GM21737 (cell line): ENCODE results near the gene UBA6.

Experiments used
- ATAC-seq: cut with Tn5 transposase; IDR thresholded peaks from one replicate; pipeline ENCODE4 v1.9.1; 2021; ENCODE audit warnings: mild to moderate bottlenecking, moderate library complexity; ENCODE audit not compliant: unreplicated experiment

The UBA6 gene

GRCh38 chr4:67581208-67581857, 119.6 kb downstream of the UBA6 start:
- peak; percentile 42 for ATAC-seq

DNA sequence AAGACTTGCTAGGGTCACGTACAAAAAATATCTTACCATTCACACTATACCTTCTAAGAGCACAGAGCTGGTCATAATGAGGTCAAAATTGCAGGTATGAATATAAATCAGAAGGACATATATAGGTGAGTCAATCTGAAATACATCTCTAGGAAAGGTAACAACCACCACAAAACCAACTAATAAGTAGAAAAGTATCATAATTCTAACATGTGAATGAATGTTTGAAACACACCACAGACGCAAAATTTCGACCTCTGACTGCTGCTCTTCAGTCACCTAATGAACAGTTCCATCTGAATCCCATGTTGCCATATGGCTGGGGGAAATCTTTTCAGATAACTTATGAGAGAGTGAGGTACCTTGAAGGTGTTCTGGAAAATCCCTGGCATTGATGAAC, 120.4 kb downstream of the UBA6 start:
- ATAC-seq, result no peak

DNA sequence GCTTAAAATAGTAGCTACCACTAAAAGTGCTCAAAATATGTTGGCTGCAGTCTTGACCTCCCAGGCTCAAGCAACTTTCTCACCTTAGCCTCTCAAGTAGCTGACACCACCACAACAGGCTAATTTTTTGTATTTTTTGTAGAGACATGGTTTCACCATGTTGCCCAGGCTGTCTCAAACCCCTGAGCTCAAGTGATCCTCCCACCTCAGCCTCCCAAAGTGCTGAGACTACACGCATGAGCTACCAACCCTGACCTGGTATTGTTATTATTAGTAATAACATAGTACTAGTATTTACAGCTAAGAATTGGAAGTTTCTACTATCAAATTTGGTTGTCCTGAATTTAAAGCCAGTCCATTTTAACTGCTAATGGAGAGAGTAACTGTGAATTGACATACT, 124.4 kb downstream of the UBA6 start:
- peak; percentile 24 for ATAC-seq

DNA sequence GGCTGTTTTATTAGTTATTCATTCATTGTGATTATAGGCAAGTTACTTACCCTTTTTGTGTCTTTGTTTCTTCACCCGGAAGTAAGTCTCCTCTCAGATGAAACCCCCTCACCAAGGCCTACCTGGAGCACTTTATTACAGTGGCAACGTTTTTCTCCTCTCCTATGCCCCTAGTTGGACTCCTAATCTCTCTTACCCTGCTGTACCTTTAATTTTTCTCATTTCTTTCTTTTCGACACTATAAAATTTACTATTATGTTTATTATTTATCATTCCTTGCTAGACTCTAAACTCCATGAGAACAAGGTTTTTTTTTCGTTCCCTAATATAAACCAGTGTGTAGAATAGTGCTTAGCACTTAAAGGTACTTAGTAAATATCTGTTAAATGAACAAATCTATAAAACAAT, 124.9 kb downstream of the UBA6 start:
- ATAC-seq, result no peak

DNA sequence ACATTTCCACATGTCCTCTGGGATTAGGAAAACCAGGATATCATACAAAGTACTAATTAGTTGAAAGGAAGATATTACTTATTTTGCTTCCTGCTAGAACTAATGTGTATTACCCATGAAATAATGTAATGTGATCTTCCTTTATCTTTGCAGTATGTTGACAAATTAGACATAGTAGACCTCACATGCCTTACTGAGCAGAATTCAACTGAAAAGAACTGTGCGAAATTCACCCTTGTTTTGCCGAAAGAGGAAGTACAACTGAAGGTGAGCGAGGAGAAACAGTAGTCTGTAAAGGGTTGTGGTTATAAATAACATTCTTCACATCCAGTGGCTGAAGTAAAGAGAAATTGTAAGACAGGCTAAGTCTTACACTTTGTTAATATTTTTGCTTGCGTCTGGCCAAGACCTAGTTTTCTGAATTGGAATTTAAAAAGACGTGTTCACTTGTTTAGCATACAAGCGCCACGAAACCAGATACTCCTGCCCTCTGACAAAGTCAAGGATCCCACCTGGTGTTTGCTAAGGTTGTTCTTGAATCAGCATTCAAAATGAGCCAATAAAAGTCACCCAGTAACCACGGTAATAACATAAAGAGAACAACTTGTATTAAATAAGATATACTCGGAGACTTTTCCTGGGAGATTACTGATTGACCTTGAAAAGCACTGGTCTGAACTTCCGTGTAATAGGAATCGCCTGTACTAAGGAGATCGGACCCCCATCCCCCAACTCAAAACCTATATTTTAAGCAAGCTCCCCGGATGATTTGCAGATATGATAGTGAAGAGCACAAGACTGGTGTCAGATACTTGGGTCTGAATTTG, 125.5 kb downstream of the UBA6 start:
- peak; percentile 90 for ATAC-seq

- no peak for ATAC-seq
Measured at GRCh38 chr4:67573193-67573592, 127.8 kb downstream of the UBA6 start.

DNA sequence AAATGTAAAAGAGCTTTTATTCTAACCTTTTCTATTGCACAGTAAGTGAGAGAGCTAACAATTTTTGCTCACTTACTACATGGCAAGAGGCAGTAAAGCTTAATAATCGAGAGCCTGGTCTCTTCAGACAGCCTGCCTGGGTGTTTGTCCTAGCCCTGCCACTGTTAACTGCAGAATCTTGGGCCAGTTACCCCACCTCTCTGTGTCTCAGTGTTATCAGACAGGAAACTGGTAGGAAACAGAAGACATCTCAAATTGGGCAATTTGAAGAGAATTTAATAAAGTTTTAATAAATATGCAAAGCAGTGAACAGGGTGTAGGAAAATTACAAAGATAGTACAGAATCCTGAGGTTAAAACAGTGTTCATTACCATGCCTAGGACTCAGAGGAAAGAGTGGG, 129.0 kb downstream of the UBA6 start:
- ATAC-seq, result no peak

DNA sequence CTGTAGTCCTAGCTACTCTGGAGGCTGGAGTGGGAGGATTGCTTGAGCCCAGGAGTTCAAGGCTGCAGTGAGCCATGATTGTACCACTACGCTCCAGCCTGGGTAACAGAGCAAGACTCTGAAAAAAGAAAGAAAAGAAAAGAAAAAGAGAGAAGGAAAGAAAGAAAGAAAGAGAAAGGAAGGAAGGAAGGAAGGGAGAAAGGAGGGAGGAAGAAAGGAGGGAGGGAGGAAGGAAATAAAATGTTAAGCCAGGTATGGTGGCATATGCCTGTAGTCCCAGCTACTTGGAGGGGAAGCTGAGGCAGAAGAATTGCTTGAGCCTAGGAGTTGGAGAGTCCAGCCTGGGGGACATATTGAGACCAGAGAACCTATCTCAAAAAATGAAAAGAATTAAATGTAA, 130.4 kb downstream of the UBA6 start:
- ATAC-seq, result no peak

GRCh38 chr4:67568820-67569219, 132.1 kb downstream of the UBA6 start:
- ATAC-seq, result no peak

GRCh38 chr4:67566335-67566734, 134.6 kb downstream of the UBA6 start:
- ATAC-seq, result no peak

- ATAC-seq, result no peak
Measured at GRCh38 chr4:67565284-67565683, 135.7 kb downstream of the UBA6 start.
